ENCODE data around the gene HOXA3.
A peak's percentile ranks its signal among the peaks of the same experiment; 100 is the strongest.

Gene HOXA3

DNA sequence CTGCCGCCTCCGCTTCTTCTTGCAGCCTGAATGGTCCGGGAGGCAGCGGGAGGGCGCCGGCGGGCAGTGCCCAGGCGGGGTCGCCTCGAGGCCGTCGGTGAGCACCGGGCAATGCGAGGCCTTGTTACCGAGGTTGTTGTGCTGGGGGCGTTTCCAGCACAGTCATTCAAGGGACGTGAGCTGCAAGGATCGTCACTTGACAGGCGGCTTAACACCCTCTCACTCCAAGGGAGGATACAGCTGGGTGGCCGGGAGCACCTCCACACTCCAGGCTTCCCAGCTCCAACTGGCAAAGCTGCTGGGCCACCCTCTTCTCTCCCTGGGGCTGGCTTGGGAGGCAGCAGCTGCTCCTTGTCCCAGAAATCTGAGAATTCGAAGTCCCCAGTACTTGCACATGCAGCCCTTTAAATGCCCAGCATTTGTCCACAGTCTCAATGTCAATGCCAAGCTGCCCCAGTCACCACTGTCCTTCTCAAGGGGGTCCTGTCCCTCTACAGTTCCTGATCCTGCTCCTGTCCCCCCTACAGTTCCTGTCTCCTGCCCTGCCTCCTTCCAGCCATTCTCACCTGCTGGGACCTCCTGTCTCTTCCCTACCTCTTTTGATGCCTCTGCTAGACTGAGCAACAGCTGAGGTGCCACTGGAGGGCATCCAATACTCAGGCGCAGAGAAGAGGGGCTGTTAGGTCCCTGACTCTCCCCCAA is 37.1 kb upstream of the HOXA3 start:
- no peak for DNase-seq (ENCODE audit: low spot score)

DNA sequence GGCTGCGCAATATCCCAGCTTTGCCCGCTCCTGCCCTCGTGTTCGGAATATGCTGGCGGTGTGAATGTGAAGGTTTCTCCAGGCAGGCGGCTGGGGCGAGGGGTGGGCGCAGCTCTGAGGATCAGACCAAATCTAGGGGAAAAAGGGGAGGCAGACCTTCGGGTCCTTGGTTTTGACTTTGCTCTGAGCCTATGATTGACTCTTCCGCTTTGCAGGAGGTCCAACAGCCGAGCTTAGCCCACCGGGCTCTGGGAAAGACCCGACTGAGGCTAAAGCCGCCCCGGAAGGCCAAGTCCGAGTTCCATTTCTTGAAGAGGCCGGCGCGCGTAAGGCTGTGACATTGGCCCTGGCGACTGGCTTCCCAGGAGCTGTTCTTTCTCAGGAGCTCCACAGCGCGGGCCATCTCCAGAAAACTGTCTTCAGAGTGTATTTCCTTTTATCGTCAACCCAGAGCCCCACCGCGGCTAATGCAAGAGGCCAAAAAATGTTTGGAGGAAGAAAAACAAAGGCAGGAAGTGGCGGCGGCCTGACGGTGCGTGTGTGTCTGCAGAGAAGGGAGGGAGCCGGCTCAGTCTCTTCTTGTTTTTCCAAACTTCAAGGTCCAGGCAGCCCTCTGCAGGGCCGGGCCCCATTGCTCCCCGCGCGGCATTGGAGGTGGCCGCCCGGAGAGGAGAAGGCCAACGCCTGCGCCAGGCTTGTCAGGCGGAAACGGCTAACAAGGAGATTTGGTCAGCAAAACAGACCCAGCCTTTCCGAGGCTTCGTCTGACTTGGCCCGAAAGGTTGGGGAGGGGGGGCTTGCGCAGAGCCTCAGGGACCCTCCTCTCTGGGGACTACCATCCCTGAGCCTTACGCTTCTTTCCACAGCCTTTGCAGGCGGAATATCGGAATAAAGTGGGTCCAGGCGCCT is 36.3 kb upstream of the HOXA3 start:
- DNase-seq (ENCODE audit: low spot score) = no peak

DNA sequence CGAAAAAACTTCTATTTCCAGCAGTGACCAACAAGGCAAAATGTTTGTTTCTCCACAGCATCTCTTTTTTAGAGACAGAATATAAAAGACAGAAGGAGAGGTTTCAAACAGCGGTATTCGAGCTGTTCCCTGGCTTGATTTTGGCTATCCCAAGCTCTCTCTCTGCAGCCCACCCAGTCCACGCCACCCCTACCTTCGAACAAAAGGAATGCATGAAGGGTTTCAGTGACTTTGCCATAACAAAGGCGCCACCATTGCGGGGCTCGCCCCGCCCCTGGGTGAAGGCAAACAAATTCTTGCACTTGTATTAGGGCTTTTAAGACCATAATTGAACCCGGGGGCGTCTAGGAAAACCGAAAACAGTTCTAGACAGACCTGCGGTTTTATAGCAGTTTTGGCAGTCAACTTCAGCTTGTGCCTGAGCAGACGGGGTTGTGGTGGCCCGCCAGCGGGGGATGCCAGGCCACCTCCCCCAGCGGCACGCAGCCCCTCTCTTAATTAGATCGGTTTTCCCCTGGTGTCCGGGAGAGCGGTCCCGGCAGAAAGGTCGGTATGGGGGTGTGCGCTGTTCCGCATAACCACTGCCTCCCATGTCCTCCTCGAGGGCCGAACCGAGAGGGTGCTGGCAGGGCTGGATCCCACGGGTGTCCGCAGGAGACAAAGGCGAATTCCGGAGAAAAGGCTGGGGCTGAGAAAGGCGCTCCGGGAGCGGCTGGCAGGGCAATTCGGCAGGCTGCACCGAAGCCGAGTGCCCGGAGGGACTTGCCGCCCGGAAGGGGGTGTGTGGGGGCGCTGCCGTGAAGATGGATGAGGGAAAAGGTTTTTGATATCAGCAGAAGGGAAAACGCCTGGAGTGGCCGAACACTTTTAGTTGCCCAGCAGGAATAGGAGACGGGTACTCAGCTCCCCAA is 35.3 kb upstream of the HOXA3 start:
- no peak for DNase-seq (ENCODE audit: low spot score)

DNA sequence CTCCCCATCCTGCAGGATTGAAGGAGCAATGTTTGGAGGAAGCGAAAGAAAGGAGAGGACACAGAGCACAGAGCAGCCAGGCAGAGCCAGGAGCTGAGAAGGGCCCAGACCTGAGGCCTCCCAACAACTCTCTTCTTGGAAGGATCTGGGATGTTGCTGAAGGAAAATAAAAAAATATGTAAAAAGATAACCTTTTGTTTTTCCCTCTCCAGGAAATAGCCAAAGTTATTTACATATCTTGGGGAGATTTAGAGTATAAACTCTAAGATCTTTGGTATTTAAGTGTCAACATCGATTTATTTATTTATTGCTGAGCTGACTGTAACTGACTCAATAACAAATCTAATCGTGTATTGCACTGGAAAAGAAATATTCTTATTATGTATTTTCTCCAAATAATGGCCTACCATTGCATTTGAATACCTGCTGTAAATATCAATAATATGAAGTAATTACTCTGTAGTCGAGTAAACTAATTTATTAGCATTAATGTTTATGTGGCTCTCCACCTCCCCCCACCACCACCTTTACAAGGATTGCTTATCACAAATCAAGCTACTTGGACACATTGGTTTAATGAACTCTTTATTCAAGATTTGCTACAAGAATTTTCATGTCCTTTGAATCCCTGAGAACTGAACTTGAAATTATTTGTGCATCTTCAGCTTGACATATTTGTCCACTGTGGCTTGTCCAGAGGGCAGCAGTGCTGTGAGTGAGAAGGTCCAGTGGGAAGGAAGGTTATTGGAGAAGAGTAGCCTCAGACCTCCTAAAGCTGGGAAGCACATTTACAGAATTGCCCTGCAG is 34.5 kb upstream of the HOXA3 start:
- DNase-seq (ENCODE audit: low spot score) = no peak

DNA sequence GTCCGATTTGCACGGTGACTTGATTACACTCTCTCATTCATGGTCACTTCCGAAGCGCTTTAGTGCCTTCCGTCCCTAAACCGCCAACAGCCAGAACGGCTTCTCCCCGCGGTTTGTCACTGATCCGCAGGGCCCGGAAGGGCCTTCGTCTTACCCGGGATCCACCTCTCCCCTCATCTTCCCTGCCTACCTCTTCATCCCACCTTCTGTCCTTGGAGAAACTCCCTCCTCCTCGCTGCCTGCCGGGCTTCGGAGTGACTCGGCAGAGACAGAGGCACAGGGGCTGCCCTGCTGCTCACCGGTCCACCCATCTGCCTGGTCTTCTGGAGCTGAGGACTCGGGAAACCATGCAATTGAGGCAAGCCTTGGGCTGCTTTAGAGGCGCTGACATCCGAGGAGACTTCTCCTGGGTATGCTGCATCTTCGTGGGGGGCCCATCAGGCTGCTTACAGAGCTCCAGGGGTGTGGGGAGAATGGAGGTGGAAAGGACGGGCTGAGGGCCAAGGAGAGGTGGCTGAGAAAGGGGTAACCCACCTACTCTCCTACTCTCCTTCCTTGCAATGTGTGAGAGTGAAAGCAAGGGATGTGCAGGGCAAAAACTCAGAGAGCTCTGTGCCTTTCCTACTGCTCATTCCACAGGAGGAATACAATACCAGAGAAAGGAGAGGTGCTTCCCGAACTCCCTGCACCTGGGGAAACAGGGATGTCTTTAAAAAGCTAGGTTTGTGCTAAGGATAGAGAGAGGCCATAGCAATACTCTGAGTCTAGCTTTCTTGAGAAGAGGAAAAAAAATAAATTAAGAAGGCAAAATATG is 33.7 kb upstream of the HOXA3 start:
- no peak for DNase-seq (ENCODE audit: low spot score)

DNA sequence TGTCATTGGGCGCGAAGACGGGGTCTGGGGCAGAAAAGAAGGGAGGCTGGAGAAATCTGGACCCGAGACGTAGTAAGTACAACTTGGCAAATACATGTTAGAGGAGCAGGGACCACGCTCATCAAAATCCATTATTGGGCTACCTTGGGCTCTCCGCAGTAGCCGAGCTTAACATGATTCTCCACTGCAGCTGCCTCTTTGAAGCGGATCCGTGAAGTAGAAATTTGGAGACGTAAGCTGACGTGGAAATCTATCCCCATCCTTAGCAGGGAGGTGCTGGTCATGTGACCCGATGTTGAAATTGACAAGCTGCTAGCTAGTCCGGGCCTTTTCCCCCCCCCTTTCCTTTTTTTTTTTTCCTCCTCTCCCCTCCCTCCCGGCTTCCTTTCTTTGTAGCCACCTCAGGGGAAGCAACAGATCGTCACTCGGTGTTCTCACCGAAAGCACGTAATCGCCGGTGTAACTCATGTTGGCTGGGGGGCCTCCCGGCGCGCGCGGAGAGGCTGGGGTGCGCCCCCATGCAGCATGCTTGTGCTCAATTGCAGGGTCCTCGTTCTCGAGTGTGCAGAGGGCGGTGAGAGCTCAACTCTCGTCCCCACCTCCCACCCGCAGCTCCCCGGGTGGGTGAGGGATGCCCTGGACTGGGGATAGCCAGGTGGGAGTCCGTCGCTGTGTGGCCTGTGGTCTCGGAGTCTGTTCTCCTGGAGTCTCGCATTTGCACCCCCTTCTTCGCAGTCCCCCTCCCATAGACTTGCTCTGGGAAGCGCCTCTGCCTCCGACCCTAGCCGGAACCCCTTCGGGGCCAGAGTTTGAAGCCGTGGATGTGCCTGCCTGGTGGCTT is 32.9 kb upstream of the HOXA3 start, which contains the start of gene HOXA11:
Gene HOXA11, minus strand, starts transcription at position 220 of the 841 bp plus-strand sequence. Its CDS starts 88 bp downstream, at position 132.
- DNase-seq (ENCODE audit: low spot score) = peak; percentile 67

DNA sequence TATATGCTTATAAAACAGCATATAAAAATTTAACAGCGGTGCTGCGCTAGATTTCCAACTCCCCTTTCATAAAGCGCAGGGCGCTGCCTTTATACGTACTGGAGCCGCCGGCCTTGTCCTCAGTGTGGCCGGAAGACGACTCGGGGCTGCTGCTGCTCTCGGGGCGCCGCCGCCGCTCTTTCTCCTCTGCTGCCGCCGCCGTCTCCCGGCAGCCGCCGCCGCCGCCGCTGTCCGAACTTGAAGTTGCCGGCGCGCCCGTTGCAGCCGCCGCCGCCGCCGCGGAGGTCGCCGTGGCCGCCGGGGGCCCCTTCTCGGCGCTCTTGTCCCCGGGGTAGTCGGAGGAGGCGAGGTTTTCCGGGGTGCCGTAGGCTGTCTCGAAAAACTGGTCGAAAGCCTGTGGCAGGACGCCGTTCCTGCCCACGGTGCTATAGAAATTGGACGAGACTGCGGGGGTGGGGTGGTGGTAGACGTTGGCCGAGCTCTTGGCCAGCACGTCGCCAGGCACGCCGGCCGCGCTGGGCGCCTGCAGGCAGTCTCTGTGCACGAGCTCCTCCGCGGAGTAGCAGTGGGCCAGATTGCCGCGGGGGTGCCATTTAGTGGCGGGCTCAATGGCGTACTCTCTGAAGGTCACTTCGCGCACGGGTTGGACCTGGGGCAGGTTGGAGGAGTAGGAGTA is 32.1 kb upstream of the HOXA3 start:
- DNase-seq (ENCODE audit: low spot score) = peak; percentile 60

DNA sequence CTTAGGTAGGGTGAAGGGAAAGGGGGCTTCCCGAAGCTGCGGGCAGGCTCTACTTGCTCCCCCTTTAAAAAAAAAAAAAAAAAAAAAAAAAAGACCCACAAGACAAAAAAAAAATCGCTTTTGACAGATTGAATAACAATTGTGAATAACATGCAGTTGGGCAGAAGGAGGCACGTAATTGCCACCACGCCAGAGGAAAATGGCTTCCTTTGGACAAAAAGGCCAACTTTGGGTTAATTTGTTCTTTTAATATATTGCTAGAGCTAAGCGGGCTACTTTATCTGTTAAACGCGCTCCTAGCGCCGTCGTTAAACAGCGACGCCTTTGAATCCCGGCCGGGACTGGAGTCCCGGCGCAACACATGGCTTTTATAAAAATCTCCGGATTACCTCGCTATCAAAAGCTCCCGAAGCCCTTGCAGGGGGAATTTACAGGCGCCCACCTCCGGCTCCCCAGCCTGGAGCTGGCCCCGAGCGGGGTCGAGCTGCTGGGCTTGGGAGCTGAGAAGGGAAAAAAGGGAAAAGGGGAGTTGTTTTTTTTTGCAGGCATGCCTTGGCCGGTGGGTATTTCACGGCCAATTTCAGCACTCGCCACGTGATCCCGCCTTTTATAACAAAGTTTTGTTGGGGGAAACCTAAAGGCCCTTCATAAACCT is 31.4 kb upstream of the HOXA3 start:
- DNase-seq (ENCODE audit: low spot score) = no peak

DNA sequence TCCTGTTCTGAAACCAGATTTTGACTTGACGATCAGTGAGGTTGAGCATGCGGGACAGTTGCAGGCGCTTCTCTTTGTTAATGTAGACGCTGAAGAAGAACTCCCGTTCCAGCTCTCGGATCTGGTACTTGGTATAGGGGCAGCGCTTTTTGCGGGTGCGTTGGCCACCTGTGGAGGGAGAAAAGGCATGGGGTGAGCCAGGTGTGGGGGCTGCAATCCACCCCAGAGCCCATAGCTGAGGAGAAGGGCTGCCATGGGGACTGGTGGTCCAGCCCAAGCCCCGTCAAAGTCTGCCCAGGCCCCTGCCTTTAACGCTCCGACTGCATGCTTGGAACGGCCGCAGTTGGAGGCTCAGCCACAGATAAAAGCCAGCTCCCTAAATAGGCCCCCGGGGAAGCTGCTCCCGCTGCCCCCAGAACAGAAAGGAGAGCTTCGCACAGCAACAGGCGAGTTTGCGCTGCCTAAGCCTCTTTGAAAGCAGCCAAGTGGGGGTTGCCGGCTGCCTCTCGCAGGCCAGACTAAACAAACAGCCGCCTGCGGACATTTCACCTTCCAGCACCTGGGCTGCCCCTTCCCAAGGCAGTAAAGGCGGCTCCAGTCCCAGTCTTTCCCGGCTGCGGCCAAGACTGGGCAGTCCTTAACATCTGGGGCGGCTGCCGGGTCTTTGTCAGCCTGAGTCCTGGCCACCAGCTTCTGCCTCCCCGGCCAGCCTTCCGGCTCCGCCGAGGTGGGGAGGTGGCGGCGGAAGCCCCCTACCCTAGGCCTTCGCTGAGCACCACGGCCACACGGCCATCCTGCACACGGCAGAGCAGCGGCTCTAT is 30.7 kb upstream of the HOXA3 start:
- DNase-seq (ENCODE audit: low spot score) = no peak

DNA sequence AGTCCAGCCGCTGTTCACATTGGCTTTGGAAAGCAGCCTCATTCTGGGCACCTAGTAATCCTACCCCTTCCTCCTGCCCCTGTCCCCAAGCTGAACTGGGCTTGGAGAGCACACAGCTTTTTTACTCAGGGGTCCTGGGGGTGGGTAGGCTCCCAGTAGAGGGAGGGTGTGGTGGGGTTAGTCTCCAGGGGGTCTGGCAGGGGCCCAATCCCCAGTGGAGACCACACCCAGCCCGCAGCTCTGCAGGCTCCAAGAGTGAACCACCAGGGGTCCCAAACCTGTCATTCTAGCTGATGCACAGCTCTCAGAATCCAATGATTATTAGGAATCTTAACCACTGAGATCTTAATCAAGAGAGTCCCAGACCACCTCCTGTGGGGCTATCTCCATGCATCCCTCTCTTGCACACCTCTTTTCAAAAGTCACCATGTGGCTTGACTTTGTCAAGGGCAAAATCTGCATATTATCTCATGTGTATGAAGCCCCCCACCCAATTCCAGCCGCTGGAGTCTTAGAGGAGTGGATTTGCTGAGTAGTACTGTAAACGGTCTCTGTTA is 30.0 kb upstream of the HOXA3 start:
- DNase-seq (ENCODE audit: low spot score) = no peak

DNA sequence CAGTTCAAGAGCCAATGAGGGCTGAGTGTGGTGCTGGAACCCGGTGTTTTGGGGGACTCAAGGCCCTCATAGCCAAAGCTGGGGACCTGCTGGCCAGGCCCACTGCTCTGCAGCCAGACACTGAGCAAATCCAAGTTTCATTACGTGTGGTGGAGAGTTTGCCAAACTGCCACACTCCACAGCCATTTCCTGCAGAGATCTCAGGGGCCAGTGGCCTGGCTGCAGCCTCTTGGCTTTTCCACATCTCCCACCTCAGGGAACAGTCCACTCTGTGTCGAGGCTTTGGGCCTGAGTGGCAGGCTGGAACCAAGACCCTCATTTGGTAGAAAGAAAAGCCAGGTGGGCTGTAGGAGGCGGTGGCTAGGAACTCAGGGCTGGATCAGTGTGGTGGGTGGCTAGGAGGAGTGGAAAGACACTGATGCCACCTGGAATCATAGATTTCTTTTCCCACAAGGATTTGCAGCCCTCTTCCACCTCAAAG is 29.5 kb upstream of the HOXA3 start:
- DNase-seq (ENCODE audit: low spot score) = no peak

DNA sequence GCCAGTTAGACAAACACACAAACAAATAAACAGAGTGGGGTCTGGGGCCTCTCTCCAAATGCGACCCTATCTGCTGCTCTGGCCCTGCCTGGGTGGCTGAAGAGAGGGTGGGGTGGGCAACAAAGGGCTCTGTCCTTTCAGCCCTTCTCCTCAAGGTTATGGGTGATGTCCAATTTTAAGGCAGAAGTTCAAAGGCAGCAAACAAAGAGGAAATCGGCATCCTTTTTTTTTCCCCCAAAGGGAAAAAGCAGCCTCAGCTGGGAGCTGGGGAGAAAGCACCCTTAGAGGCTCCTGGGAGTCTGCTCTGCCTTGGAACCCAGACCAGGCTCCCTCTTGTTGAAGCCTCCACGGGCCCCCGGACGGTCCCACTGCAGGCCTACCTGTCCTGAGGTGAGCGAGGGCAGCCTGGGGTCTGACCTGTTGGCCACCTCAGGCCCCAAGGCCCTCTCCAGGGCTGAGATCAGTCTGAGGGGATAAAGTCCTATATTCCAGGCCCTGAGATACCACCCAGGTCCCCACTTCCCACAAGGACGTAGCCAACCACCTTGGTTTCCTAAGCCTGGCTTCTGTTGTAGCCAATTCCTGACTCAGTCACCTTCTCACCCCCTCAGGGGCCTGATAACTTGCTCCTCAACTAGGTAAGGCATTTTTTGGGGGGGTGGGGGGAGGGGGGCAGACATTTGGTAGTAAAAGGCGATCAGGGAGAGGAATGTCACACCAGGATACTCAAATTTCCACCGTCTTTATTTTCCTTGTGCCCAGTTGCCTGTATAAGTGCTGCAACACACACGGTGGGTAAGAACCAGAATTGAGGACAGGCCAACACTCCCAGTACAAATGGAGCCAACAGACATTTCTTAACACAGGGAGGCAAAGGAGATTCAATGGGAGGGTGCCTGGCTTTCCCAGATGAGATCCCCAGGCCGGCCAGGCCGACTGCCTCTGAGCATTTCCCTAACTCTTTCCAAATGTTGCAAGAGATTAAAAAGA is 28.3 kb upstream of the HOXA3 start:
- no peak for DNase-seq (ENCODE audit: low spot score)

DNA sequence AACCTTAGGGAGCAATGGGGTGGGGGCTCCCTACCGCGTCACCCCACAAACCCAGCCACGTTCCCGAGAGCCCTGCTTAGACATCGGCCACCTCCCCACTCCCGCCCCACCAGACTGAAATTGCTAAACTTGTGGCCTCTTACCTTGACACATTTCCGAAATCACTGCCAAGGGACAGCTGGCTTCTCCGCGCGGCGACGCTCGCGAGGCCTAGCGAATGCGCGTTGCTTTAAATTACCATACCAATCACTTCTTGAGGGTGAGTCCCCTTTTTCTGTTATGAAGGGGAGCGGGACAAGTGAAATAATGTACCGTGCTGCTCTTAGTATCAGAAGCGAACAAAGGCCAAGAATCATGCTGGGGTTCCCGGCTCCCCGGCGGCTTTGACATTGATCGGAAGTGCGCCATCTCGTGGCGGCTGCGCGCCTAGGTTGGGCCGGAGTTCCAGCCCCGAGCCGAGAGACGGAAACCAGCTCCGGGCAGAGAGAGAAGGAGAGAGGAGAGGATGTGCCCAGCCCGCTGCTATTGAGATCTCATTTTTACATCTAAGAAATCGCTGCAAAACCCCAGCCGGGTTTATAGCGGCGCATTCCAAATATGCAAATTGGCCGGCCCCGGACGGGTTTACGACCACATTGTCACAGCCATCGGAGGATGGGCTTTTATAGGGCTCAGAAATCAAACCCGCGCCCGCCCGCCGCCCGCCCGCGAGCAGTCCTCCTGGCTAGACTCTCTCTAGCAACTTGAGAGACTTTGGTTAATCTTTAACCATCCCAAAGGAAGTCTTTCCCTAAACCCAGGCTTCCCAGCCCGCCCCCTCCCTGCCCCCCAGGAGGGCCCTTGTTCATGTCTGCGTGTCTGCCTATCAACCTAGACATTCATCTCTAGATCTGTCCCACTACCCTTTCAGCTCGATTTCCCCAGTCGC is 27.4 kb upstream of the HOXA3 start:
- peak; percentile 94 for DNase-seq (ENCODE audit: low spot score)

DNA sequence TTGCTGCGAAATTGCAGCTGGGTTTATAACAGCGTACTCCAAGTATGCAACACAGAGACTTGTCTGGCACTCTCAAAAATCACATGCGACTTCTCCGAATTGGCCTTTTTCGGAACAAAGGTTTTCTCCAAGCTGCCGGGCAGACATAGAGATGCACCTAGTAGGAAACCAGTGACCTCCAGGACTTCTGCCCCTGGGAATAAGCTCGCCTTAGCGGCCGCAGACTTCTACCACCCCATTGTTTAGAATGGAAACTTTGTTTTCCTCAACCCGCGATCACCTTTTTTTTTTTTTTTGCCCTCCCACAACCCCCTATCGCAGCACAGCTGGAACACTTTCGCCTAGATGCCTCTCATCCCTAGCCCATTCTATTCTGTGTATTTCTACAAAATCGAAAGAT is 26.6 kb upstream of the HOXA3 start:
- no peak for DNase-seq (ENCODE audit: low spot score)

DNA sequence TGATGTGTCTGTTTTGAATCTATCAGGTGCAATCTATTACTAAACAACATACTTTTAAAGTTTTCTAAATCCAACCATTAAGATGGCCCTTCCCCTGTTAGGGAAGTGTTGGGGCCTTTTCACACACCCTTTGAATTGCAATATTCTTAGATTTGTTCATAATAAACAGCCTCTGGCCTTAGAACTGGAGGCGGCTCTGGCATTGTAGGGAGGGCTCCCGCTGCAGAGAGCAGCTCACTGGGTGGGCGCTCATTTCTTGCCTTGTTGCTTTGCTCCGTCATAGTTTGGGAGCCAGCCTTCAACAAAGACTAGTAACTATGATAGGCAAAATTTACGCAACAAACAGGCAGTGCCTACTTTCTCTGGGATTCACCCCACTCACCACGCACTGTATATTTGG is 26.0 kb upstream of the HOXA3 start:
- DNase-seq (ENCODE audit: low spot score) = no peak
